ENCODE results near the gene GPSM1.

- TF ChIP-seq YY1 (IDR thresholded peaks at IDR 0.05; ENCODE audit: low read depth) (no peak), EP300 (IDR thresholded peaks at IDR 0.05; ENCODE audit: borderline replicate concordance) (no peak), EGR1 (IDR thresholded peaks at IDR 0.05) (no peak), USF1 (IDR thresholded peaks at IDR 0.05) (no peak), MAX (IDR thresholded peaks at IDR 0.05) (no peak)
Observed at GRCh38 chr9:136363949-136364748, 36.8 kb downstream of the GPSM1 start.
